Measurements from ENCODE around the gene MRC1.

The MRC1 gene

GRCh38 chr10:17811146-17811865 is 2.2 kb downstream of the MRC1 start:
- H3K36me3 ChIP-seq (ENCODE audit: insufficient read depth, low read length) = no peaks in the 10 kb centered on the region
- no peaks in the 10 kb centered on the region; the same call in 1 of the 2 replicates for H3K4me1 ChIP-seq (ENCODE audit: insufficient read depth, low read length)
- no peaks in the 10 kb centered on the region for H3K9me3 ChIP-seq (ENCODE audit: control insufficient read depth, insufficient read depth, low read length)
- no peak overlapping the region for H3K9ac ChIP-seq (ENCODE audit: low read depth, low read length)

- Histone ChIP-seq H3K4me1 (ENCODE audit: insufficient read depth, low read length) (no peaks in the 10 kb centered on the region), H3K9ac (ENCODE audit: low read depth, low read length) (no peak overlapping the region), H3K9me3 (ENCODE audit: control insufficient read depth, insufficient read depth, low read length) (no peaks in the 10 kb centered on the region), H3K36me3 (ENCODE audit: insufficient read depth, low read length) (no peaks in the 10 kb centered on the region)
Observed at GRCh38 chr10:17814973-17815372, 5.8 kb downstream of the MRC1 start.

DNA sequence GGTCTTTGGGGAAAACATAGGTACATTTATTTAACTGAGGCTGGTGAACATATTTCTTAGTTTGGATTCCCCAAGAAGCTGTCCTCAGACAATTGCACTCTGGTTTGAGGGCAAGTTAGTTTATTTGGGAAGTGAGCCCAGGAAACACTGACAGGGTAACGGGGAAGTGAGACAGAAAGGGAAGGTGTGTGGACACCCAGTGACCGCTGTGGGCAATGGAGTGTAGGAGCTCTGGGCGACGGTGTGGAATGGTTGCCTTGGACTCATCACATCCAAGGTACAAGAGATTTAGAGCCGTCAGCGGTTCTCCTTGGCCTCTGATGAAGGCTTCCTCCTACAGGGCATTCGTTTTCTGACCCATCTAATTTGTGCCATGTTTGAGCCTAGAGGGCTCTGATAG is 7.1 kb downstream of the MRC1 start:
- no peaks in the 10 kb centered on the region for H3K36me3 ChIP-seq (ENCODE audit: insufficient read depth, low read length)
- no peak overlapping the region for H3K9ac ChIP-seq (ENCODE audit: low read depth, low read length)
- no peaks in the 10 kb centered on the region for H3K4me1 ChIP-seq (ENCODE audit: insufficient read depth, low read length)
- H3K9me3 ChIP-seq (ENCODE audit: control insufficient read depth, insufficient read depth, low read length) = no peaks in the 10 kb centered on the region

GRCh38 chr10:17817316-17817715 is 8.2 kb downstream of the MRC1 start:
- no peaks in the 10 kb centered on the region for H3K36me3 ChIP-seq (ENCODE audit: insufficient read depth, low read length)
- H3K4me1 ChIP-seq (ENCODE audit: insufficient read depth, low read length) = no peaks in the 10 kb centered on the region
- no peak overlapping the region for H3K9ac ChIP-seq (ENCODE audit: low read depth, low read length)
- H3K9me3 ChIP-seq (ENCODE audit: control insufficient read depth, insufficient read depth, low read length) = no peaks in the 10 kb centered on the region

- no peaks in the 10 kb centered on the region for H3K4me1 ChIP-seq (ENCODE audit: insufficient read depth, low read length)
- no peaks in the 10 kb centered on the region for H3K9me3 ChIP-seq (ENCODE audit: control insufficient read depth, insufficient read depth, low read length)
Observed at GRCh38 chr10:17817790-17818189, 8.6 kb downstream of the MRC1 start.

GRCh38 chr10:17819836-17820235 is 10.7 kb downstream of the MRC1 start:
- H3K9ac ChIP-seq (ENCODE audit: low read depth, low read length) = no peak overlapping the region
- no peaks in the 10 kb centered on the region for H3K9me3 ChIP-seq (ENCODE audit: control insufficient read depth, insufficient read depth, low read length)
- no peaks in the 10 kb centered on the region for H3K36me3 ChIP-seq (ENCODE audit: insufficient read depth, low read length)
- no peaks in the 10 kb centered on the region for H3K4me1 ChIP-seq (ENCODE audit: insufficient read depth, low read length)

More at GRCh38 chr10:17817790-17818189, 8.6 kb downstream of the MRC1 start:
- Histone ChIP-seq H3K36me3 (ENCODE audit: insufficient read depth, low read length) (no peaks in the 10 kb centered on the region), H3K9ac (ENCODE audit: low read depth, low read length) (no peak overlapping the region)

DNA sequence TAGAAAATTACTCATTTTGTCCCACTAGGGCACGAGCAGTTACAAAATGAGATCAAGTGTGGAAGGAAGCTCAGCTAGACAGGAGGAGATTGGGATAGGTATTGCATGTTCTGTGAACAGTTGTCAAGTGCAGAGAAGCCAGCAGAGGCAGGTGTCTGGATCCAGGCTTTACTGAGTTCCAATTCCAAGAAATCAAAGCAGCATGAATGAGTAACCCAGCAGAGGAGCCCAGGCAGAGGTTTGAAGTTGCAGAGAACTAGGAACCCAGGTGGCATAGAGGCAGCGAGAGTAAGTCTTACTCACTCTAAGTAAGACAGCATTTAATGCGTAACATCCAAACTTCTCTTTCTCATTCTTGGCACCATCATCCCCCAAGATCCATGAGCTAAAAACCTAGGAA is 11.8 kb downstream of the MRC1 start:
- H3K36me3 ChIP-seq (ENCODE audit: insufficient read depth, low read length) = no peaks in the 10 kb centered on the region
- no peaks in the 10 kb centered on the region for H3K4me1 ChIP-seq (ENCODE audit: insufficient read depth, low read length)
- H3K9me3 ChIP-seq (ENCODE audit: control insufficient read depth, insufficient read depth, low read length) = no peaks in the 10 kb centered on the region

DNA sequence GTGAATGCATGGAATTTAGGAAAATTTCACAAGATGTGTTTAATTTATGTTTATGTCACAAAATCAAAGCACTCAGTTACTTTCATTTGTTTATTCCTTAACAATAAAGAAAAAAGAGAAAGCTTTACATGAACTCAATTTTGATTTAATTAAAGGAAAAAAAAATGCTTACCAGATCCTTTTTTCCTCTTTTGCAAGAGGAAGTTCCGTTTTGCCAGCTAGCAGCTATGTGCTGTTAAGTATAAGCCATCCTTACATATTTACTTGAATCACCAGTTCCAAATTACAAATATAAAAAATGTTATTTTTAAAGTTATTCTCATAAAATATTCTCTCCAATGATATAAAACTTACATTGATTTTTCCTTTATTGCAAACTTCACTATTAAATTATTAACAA is 12.7 kb downstream of the MRC1 start:
- H3K9me3 ChIP-seq (ENCODE audit: control insufficient read depth, insufficient read depth, low read length) = no peaks in the 10 kb centered on the region
- H3K4me1 ChIP-seq (ENCODE audit: insufficient read depth, low read length) = no peaks in the 10 kb centered on the region
- no peak overlapping the region for H3K9ac ChIP-seq (ENCODE audit: low read depth, low read length)
- no peaks in the 10 kb centered on the region for H3K36me3 ChIP-seq (ENCODE audit: insufficient read depth, low read length)

More for the DNA sequence above, 11.8 kb downstream of the MRC1 start:
- H3K9ac ChIP-seq (ENCODE audit: low read depth, low read length) = no peak overlapping the region

DNA sequence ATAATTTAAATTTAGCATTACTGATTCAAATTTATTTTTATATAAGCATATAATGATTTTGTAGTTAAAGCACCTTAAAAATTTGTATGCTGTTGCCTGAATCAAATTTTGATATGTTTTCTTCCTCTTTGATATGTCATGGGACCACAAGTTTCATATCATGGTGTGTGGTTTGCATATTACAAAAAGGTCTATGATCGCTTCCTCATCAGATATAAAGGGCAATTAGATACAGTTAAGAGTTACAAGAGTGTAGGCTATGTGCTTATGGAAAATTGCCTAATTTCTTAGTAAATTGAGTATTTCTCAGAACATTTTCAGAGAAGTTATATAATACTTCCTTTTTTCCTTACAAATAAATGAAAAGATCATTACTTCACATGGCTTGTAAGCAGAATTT is 22.2 kb downstream of the MRC1 start:
- Histone ChIP-seq H3K4me1 (ENCODE audit: insufficient read depth, low read length) (peaks cover 11% of the 10 kb centered on the region), H3K9me3 (ENCODE audit: control insufficient read depth, insufficient read depth, low read length) (no peaks in the 10 kb centered on the region), H3K36me3 (ENCODE audit: insufficient read depth, low read length) (no peaks in the 10 kb centered on the region), H3K9ac (ENCODE audit: low read depth, low read length) (no peak overlapping the region)

- Histone ChIP-seq H3K36me3 (ENCODE audit: insufficient read depth, low read length) (no peaks in the 10 kb centered on the region), H3K4me1 (ENCODE audit: insufficient read depth, low read length) (peaks cover 13% of the 10 kb centered on the region), H3K9ac (ENCODE audit: low read depth, low read length) (no peak overlapping the region), H3K9me3 (ENCODE audit: control insufficient read depth, insufficient read depth, low read length) (no peaks in the 10 kb centered on the region)
Observed at GRCh38 chr10:17831896-17832295, 22.7 kb downstream of the MRC1 start.

DNA sequence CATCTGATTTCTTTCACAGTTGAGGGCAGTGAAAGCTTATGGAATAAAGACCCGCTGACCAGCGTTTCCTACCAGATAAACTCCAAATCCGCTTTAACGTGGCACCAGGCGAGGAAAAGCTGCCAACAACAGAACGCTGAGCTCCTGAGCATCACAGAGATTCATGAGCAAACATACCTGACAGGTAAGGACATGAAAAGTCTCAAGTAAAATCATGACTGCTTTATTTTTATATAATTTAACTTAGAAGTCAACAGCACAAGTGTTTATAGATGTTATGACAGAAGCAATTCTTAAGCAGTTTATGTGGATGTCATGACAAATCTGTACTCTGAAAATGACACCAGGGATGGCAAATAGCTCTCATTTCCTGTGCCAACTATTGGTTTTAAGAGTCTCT is 24.5 kb downstream of the MRC1 start:
- no peaks in the 10 kb centered on the region for H3K36me3 ChIP-seq (ENCODE audit: insufficient read depth, low read length)
- H3K9me3 ChIP-seq (ENCODE audit: control insufficient read depth, insufficient read depth, low read length) = no peaks in the 10 kb centered on the region
- no peak overlapping the region for H3K9ac ChIP-seq (ENCODE audit: low read depth, low read length)
- peaks cover 16% of the 10 kb centered on the region for H3K4me1 ChIP-seq (ENCODE audit: insufficient read depth, low read length)

- no peak overlapping the region for H3K9ac ChIP-seq (ENCODE audit: low read depth, low read length)
- H3K9me3 ChIP-seq (ENCODE audit: control insufficient read depth, insufficient read depth, low read length) = no peaks in the 10 kb centered on the region
- no peaks in the 10 kb centered on the region for H3K36me3 ChIP-seq (ENCODE audit: insufficient read depth, low read length)
- H3K4me1 ChIP-seq (ENCODE audit: insufficient read depth, low read length) = peaks cover 16% of the 10 kb centered on the region
Observed at GRCh38 chr10:17835688-17836087, 26.5 kb downstream of the MRC1 start.

GRCh38 chr10:17836942-17837341 is 27.8 kb downstream of the MRC1 start:
- Histone ChIP-seq H3K9ac (ENCODE audit: low read depth, low read length) (peak overlapping the region; percentile 11; the same call in 1 of the 2 replicates), H3K36me3 (ENCODE audit: insufficient read depth, low read length) (no peaks in the 10 kb centered on the region)

GRCh38 chr10:17838080-17838648 is 29.0 kb downstream of the MRC1 start:
- Histone ChIP-seq H3K36me3 (ENCODE audit: insufficient read depth, low read length) (no peaks in the 10 kb centered on the region), H3K4me1 (ENCODE audit: insufficient read depth, low read length) (peaks cover 16% of the 10 kb centered on the region), H3K9ac (ENCODE audit: low read depth, low read length) (no peak overlapping the region), H3K9me3 (ENCODE audit: control insufficient read depth, insufficient read depth, low read length) (no peaks in the 10 kb centered on the region)

More at GRCh38 chr10:17836942-17837341, 27.8 kb downstream of the MRC1 start:
- no peaks in the 10 kb centered on the region for H3K9me3 ChIP-seq (ENCODE audit: control insufficient read depth, insufficient read depth, low read length)
- H3K4me1 ChIP-seq (ENCODE audit: insufficient read depth, low read length) = peaks cover 16% of the 10 kb centered on the region

DNA sequence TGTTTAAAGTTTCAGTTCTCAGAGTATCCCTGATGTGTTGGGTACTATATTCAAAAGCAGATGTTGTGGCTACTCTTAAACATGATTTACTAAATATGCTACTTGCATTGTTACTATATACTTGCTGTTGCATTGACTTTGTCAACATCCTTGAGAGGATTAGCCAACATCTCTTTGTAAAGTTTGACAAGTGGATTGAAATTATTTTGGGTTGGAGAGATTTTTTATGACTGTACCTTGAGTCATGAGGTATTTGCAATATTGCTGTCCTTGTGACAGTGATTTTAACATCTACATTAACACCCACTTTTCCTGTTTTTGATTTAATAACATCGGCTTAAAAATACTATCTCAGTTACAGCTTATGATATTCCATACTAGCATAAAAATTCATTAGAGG is 31.9 kb downstream of the MRC1 start:
- Histone ChIP-seq H3K9ac (ENCODE audit: low read depth, low read length) (no peak overlapping the region), H3K4me1 (ENCODE audit: insufficient read depth, low read length) (peaks cover 8% of the 10 kb centered on the region), H3K9me3 (ENCODE audit: control insufficient read depth, insufficient read depth, low read length) (no peaks in the 10 kb centered on the region), H3K36me3 (ENCODE audit: insufficient read depth, low read length) (no peaks in the 10 kb centered on the region)

Data from ES-I3 (cell line).